ENCODE data around the gene TLL2.

DNA sequence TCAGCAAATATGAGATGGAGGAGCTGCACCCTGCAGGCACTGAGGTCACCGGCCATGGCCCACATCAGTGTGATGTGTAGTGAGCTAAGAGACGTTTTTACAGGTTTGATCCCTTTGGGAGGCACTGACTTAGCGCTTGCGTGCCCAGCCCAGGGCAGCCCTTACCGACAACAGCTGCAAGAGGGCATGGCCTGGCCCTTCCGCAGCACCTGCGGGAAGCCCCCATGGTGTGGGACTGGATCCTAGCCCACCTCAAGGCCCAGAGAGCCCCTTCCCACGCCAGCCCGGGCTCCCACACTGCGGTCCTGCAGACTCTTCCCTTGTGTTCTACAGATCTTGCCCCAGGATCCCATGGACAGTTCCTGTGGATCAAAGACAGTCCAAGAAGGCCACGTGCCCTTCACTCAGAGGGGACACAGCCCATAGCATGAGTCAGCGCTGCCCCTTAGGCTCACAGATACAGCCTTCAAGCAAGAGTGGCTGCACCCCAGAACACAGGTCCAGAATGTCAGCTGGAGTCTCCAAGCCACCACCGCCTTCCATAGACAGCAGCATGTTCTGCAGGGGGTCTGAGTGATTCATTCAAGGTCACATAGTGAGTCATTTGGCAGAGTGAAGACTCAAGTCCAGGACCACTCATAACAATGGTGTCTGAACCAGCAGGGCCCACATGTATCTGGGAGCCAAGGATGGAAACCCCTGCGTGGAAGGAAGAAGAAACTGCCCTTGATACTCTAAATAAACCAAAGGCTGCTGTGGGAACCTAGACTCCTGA, 25.4 kb downstream of the TLL2 start:
- TF ChIP-seq CTCF (IDR thresholded peaks at IDR 0.05): no peak
- TF ChIP-seq POLR2A (IDR thresholded peaks at IDR 0.05): no peak
- no peak for TF ChIP-seq POLR2AphosphoS5 (IDR thresholded peaks at IDR 0.05; ENCODE audit: insufficient read depth in 1 of 2, low read depth in 1 of 2)
